ENCODE data around the gene DHRS1.
"Not testable (repeated sequence)": the region's sequence is repeated elsewhere in the genome, so short reads cannot be mapped to it uniquely, and the experiment has no call there.

The DHRS1 gene

DNA sequence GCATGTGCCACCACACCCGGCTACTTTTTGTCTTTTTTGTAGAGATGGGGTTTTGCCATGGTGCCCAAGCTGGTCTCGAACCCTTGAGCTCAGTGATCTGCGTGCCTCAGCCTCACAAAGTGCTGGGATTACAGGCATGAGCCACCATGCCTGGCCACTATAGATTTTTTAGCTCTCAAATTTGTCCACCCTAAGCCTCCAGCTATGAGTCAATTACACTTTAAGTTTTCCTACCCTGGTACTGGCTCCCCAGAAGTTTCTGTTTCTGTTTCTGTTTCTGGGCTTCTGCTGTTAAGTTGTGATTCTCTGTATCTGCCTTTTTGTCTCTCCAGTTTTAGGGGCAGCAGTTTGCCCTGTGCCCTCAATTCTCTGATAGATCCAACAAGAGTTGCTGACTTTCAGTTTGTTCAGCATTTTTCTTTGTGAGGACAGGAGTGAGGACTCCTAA is 52.8 kb downstream of the DHRS1 start:
- H3K4me3 ChIP-seq (ENCODE audit: low read depth in 1 of 2, low read length in 2 of 2) = no peak overlapping the region
- DNase-seq (no peak), ATAC-seq (ENCODE audit: insufficient read depth, low read depth) (no peak)
- no peak overlapping the region for H3K27ac ChIP-seq (ENCODE audit: low read length)
- no peak overlapping the region for H3K4me2 ChIP-seq (ENCODE audit: insufficient read depth, low read length)
- TF ChIP-seq EZH2 (IDR thresholded peaks at IDR 0.05; ENCODE audit: borderline replicate concordance, low read depth, low read length, severe bottlenecking) = no peak
- TF ChIP-seq, protein P1, sequence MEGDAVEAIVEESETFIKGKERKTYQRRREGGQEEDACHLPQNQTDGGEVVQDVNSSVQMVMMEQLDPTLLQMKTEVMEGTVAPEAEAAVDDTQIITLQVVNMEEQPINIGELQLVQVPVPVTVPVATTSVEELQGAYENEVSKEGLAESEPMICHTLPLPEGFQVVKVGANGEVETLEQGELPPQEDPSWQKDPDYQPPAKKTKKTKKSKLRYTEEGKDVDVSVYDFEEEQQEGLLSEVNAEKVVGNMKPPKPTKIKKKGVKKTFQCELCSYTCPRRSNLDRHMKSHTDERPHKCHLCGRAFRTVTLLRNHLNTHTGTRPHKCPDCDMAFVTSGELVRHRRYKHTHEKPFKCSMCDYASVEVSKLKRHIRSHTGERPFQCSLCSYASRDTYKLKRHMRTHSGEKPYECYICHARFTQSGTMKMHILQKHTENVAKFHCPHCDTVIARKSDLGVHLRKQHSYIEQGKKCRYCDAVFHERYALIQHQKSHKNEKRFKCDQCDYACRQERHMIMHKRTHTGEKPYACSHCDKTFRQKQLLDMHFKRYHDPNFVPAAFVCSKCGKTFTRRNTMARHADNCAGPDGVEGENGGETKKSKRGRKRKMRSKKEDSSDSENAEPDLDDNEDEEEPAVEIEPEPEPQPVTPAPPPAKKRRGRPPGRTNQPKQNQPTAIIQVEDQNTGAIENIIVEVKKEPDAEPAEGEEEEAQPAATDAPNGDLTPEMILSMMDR (IDR thresholded peaks at IDR 0.05; ENCODE audit: borderline replicate concordance, extremely low read depth, low read length, poor library complexity, severe bottlenecking) = no peak
- no peaks in the 10 kb centered on the region for H3K9me3 ChIP-seq (ENCODE audit: insufficient read depth, low read length, severe bottlenecking)
- H2AFZ ChIP-seq (ENCODE audit: low read depth, low read length) = peak overlapping the region; percentile 33; the same call in 1 of the 2 replicates
- peaks cover 2% of the 10 kb centered on the region for H4K20me1 ChIP-seq (ENCODE audit: insufficient read depth, low read length)
- H3K9ac ChIP-seq (ENCODE audit: low read depth, low read length) = no peak overlapping the region
- peaks cover 3% of the 10 kb centered on the region for H3K79me2 ChIP-seq (ENCODE audit: insufficient read depth, low read length)
- no peaks in the 10 kb centered on the region for H3K27me3 ChIP-seq (ENCODE audit: insufficient read depth, low read length, poor library complexity)
- H3K4me1 ChIP-seq (ENCODE audit: insufficient read depth, low read length) = peaks cover 13% of the 10 kb centered on the region
- H3K36me3 ChIP-seq (ENCODE audit: insufficient read depth, low read length) = no peaks in the 10 kb centered on the region

DNA sequence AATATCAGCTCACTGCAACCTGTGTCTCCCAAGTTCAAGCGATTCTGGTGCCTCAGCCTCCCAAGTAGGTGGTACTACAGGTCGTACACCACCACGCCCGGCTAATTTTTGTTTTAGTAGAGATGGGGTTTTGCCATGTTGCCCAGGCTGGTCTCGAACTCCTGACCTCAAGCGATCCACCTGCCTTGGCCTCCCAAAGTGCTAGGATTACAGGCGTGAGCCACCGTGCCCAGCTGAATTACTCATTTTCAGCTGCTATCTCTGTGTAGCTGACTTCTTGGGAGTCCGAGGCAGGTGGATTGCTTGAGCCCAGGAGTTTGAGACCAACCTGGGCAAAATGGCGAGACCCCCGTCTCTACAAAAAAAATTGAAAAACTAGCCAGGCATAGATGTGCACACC is 54.2 kb downstream of the DHRS1 start:
- not testable (repeated sequence) for H3K9me3 ChIP-seq (ENCODE audit: insufficient read depth, low read length, severe bottlenecking); H3K4me2 ChIP-seq (ENCODE audit: insufficient read depth, low read length); ATAC-seq (ENCODE audit: insufficient read depth, low read depth); H3K27ac ChIP-seq (ENCODE audit: low read length); H2AFZ ChIP-seq (ENCODE audit: low read depth, low read length); H3K9ac ChIP-seq (ENCODE audit: low read depth, low read length); H3K4me3 ChIP-seq (ENCODE audit: low read depth in 1 of 2, low read length in 2 of 2); H3K36me3 ChIP-seq (ENCODE audit: insufficient read depth, low read length); DNase-seq; H3K27me3 ChIP-seq (ENCODE audit: insufficient read depth, low read length, poor library complexity)
- Histone ChIP-seq H4K20me1 (ENCODE audit: insufficient read depth, low read length) (peaks cover 13% of the 10 kb centered on the region), H3K4me1 (ENCODE audit: insufficient read depth, low read length) (peaks cover 27% of the 10 kb centered on the region), H3K79me2 (ENCODE audit: insufficient read depth, low read length) (peaks cover 16% of the 10 kb centered on the region)

DNA sequence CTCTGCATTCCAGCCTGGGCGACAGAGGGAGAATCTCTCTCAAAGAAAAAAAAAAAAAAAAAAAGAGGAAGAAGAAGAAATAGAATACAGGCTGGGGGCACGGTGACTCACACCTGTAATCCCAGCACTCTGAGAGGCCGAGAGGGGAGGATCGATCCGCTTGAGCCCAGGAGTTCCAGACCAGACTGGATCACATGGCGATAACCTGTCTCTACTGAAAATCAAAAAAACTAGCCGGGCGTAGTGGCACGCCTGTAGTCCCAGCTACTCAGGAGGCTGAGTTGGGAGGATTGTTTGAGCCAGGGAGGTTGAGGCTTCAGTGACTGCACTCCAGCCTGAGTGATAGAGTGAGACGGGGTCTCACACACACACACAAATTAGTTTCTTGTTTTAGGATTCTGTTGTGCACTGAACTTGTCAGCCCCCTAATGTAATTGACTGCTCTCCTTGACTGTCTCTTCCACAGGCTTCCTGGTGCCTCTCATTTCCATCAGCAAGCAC is 56.2 kb downstream of the DHRS1 start:
- H3K4me1 ChIP-seq (ENCODE audit: insufficient read depth, low read length) = peaks cover 45% of the 10 kb centered on the region
- peaks cover 15% of the 10 kb centered on the region for H4K20me1 ChIP-seq (ENCODE audit: insufficient read depth, low read length)
- H2AFZ ChIP-seq (ENCODE audit: low read depth, low read length) = peak overlapping the region; percentile 77
- ATAC-seq (ENCODE audit: insufficient read depth, low read depth) = no peak
- H3K27me3 ChIP-seq (ENCODE audit: insufficient read depth, low read length, poor library complexity) = no peaks in the 10 kb centered on the region
- H3K27ac ChIP-seq (ENCODE audit: low read length) = peak overlapping the region; percentile 92
- TF ChIP-seq EZH2 (IDR thresholded peaks at IDR 0.05; ENCODE audit: borderline replicate concordance, low read depth, low read length, severe bottlenecking) = no peak
- TF ChIP-seq, protein P1 (IDR thresholded peaks at IDR 0.05; ENCODE audit: borderline replicate concordance, extremely low read depth, low read length, poor library complexity, severe bottlenecking) = no peak
- H3K4me2 ChIP-seq (ENCODE audit: insufficient read depth, low read length) = peak overlapping the region; percentile 86
- DNase-seq = no peak
- H3K9me3 ChIP-seq (ENCODE audit: insufficient read depth, low read length, severe bottlenecking) = no peaks in the 10 kb centered on the region
- H3K36me3 ChIP-seq (ENCODE audit: insufficient read depth, low read length) = peaks cover 28% of the 10 kb centered on the region
- peaks cover 28% of the 10 kb centered on the region for H3K79me2 ChIP-seq (ENCODE audit: insufficient read depth, low read length)
- H3K9ac ChIP-seq (ENCODE audit: low read depth, low read length) = peak overlapping the region; percentile 69
- peak overlapping the region; percentile 30 to 70; a peak in 3 of 4 replicates for H3K4me3 ChIP-seq (ENCODE audit: low read depth in 1 of 2, low read length in 2 of 2)

DNA sequence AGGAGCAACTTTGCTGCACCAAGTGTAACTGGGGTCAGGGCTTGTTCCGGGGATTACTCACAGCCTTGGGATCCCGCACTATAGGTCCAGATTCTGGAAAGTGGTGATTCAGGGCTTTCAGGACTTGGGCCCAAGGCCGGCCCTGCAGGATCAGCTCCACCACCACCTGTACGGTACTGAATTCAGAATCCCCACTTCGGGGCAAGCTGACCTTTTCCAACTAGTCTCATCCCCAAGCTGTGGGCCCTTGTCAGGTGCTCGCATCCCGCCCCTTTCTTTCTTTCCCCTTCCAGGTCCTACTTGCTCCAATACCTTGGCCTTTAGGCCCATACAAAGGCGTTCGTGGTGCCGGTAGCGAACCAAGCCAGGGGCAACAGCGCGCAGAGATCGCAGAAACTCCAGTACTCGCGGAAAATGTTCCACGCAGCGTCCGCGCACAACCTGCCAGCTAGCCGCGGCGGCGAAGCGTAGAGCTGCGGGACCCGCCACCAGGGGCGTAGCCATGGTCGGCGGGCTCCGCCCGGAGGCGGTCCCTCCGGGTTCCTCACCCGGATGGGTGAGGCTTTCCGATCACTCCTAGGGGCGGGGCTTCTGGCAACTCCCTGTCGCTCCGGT is 57.6 kb downstream of the DHRS1 start:
- Histone ChIP-seq H3K27me3 (ENCODE audit: insufficient read depth, low read length, poor library complexity) (no peaks in the 10 kb centered on the region), H3K4me2 (ENCODE audit: insufficient read depth, low read length) (peak overlapping the region; percentile 86), H3K4me3 (ENCODE audit: low read depth in 1 of 2, low read length in 2 of 2) (peak overlapping the region; percentile 41 to 70; a peak in 3 of 4 replicates), H3K9me3 (ENCODE audit: insufficient read depth, low read length, severe bottlenecking) (no peaks in the 10 kb centered on the region), H3K36me3 (ENCODE audit: insufficient read depth, low read length) (peaks cover 43% of the 10 kb centered on the region), H3K4me1 (ENCODE audit: insufficient read depth, low read length) (peaks cover 46% of the 10 kb centered on the region), H4K20me1 (ENCODE audit: insufficient read depth, low read length) (peaks cover 15% of the 10 kb centered on the region), H3K79me2 (ENCODE audit: insufficient read depth, low read length) (peaks cover 28% of the 10 kb centered on the region), H3K9ac (ENCODE audit: low read depth, low read length) (peak overlapping the region; percentile 69), H3K27ac (ENCODE audit: low read length) (peak overlapping the region; percentile 92), H2AFZ (ENCODE audit: low read depth, low read length) (peak overlapping the region; percentile 77)
- ATAC-seq (ENCODE audit: insufficient read depth, low read depth) (peak; percentile 84), DNase-seq (peak; percentile 93)
- no peak for TF ChIP-seq EZH2 (IDR thresholded peaks at IDR 0.05; ENCODE audit: borderline replicate concordance, low read depth, low read length, severe bottlenecking)
- TF ChIP-seq, protein P1 (IDR thresholded peaks at IDR 0.05; ENCODE audit: borderline replicate concordance, extremely low read depth, low read length, poor library complexity, severe bottlenecking) = peak; percentile 51
